HG03378 (cell line): ENCODE results near the gene DNAJC17.

Experiments used
- ATAC-seq: cut with Tn5 transposase; IDR thresholded peaks from one replicate; pipeline ENCODE4 v1.9.1; 2021; ENCODE audit warnings: mild to moderate bottlenecking, moderate library complexity; ENCODE audit not compliant: unreplicated experiment

The DNAJC17 gene, protein sequence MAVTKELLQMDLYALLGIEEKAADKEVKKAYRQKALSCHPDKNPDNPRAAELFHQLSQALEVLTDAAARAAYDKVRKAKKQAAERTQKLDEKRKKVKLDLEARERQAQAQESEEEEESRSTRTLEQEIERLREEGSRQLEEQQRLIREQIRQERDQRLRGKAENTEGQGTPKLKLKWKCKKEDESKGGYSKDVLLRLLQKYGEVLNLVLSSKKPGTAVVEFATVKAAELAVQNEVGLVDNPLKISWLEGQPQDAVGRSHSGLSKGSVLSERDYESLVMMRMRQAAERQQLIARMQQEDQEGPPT

DNA sequence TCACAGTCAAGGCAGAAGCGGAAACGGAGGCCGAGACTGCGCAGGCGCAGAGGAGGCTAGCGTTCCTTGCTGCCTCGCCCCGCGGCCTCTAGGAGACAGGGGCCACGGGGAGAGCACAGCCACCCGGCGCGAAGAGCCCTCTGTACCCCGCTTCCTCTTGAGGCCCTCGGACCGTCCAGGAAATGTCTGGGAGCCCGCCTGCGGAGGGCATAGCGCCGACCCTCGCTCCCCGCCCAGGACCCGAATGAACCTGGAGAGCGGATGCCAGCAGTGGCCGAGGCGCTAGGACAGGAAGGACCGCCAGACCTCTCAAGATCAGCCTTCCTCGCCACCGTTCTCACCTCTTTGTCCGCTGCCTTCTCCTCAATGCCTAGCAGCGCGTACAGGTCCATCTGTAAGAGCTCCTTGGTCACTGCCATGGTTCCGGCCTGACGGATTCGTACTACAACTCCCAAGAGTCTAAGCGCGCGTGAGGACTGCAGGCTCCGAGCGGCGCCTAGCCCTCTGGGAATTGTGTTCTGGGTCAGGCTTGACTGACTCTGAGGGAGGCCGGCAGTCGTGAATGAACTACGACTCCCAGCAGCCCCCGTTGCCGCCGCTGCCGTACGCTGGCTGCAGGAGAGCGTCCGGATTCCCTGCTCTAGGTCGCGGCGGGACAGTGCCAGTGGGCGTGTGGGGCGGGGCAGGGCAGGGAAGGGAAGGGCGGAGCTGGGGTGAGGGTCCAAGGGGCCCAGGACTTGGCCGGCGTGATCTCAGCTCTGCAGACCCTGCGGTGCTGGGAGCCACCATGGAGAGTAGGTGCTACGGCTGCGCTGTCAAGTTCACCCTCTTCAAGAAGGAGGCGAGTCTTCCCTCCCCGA lies at the start of gene DNAJC17, which contains the start of gene ZFYVE19:
Gene DNAJC17, minus strand, starts transcription at position 446 of the 860 bp plus-strand sequence. Its CDS starts 27 bp downstream, at position 419.
Gene ZFYVE19, plus strand, starts transcription at position 62 of the 860 bp plus-strand sequence. Its CDS starts 501 bp downstream, at position 563.
- ATAC-seq, result peak; percentile 93

DNA sequence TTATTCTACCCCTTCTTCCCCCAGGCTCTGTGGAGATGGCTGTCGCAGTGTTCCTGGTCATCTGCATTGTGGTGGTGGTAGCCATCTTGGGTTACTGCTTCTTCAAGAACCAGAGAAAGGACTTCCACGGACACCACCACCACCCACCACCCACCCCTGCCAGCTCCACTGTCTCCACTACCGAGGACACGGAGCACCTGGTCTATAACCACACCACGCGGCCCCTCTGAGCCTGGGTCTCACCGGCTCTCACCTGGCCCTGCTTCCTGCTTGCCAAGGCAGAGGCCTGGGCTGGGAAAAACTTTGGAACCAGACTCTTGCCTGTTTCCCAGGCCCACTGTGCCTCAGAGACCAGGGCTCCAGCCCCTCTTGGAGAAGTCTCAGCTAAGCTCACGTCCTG lies 49.5 kb upstream of the DNAJC17 start:
- no peak for ATAC-seq

DNA sequence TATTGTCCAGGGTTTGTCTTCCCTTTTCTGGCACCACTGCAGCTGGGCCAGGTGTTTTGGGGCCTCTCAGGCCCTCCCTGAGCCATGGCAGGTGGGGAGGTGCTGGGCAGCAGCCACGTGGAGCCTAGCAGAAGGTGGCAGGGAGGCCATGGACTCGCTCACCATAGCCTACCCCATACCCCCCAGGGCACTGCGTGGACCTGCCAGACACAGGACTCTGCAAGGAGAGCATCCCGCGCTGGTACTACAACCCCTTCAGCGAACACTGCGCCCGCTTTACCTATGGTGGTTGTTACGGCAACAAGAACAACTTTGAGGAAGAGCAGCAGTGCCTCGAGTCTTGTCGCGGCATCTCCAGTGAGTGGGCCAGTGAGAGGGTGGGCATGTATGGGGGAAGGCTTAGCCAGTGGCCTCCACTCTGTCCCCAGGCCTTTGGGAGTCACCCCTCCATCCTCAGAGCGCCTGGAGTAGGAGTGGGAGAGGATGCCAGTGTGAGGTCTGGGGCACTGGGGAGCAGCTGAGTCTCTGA lies 48.5 kb upstream of the DNAJC17 start:
- no peak for ATAC-seq

DNA sequence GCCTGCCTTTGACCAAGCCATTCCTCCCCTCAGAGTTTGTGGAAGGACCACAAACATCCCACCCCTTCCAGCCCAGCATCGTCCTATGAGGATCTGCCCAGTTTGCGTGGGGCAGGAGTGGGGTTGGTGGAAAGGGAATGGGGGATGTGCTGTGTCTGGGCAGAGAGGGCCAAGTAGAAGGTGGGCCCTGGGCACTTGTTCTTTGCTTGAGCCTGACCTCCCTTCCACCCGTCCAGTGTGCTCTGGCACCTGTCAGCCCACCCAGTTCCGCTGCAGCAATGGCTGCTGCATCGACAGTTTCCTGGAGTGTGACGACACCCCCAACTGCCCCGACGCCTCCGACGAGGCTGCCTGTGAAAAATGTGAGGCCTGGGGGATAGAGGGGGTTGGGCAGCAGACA lies 46.9 kb upstream of the DNAJC17 start:
- no peak for ATAC-seq

DNA sequence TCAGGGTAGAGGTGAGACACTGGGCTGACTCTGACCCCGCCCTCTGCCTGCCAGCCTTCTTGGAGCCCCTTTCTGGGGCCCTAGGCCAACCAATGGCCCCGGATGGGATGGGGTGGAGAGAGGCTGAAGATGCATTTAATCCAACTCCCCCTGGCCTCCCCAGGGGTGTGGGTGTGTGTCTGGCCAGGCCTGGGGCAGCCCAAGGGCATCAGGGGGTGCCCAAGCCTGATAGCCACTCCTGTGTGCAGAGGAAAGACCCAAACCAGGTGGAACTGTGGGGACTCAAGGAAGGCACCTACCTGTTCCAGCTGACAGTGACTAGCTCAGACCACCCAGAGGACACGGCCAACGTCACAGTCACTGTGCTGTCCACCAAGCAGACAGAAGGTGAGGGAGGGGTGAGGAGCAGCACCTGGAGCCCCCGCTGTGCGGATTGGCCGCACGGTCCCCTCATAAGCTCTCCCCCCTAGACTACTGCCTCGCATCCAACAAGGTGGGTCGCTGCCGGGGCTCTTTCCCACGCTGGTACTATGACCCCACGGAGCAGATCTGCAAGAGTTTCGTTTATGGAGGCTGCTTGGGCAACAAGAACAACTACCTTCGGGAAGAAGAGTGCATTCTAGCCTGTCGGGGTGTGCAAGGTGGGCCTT lies 46.1 kb upstream of the DNAJC17 start:
- ATAC-seq, result no peak

DNA sequence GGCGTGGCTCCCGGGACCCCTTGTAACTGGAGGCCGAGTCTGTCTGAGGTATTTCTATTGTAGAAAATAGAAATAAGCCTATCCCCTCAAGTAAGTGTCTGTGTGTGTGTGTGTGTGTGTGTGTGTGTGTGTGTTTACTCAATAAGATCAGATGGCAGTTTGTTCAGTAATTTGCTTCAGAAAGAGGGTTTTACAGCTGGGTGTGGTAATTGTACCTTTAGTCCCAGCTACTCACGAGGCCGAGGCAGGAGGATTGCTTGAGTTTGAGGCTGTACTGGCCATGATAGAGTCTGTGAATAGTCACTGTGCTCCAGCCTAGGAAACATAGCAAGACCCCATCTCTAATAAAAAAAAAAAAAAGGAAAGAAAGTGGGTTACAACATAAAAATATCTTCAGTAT lies 45.3 kb upstream of the DNAJC17 start:
- no peak for ATAC-seq

DNA sequence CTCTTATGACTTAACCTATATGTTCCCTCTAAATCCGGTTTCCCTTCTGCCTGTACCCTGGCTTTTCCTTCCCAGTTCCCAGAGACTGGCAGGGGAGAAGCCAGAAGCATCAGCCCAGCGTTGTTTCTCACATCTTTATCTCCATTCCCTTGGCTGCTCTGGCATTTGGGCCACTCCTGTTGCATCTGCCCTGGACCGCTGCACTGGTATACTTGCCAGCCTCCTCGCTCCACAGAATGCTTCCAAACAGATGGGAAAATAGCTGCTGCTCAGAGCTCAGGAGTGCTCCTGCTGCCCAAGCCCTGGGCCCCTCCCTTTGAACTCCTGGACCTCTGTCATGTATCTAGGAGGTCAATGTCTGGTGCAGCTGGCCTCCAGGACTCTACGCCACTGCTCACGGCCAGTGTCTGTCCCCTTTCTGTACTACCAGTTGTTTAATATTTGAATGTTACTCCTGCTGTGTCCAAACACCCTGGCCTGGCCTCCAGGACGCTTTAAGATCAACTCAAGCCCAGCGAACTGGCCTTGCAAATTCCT lies 43.4 kb upstream of the DNAJC17 start:
- ATAC-seq, result no peak

DNA sequence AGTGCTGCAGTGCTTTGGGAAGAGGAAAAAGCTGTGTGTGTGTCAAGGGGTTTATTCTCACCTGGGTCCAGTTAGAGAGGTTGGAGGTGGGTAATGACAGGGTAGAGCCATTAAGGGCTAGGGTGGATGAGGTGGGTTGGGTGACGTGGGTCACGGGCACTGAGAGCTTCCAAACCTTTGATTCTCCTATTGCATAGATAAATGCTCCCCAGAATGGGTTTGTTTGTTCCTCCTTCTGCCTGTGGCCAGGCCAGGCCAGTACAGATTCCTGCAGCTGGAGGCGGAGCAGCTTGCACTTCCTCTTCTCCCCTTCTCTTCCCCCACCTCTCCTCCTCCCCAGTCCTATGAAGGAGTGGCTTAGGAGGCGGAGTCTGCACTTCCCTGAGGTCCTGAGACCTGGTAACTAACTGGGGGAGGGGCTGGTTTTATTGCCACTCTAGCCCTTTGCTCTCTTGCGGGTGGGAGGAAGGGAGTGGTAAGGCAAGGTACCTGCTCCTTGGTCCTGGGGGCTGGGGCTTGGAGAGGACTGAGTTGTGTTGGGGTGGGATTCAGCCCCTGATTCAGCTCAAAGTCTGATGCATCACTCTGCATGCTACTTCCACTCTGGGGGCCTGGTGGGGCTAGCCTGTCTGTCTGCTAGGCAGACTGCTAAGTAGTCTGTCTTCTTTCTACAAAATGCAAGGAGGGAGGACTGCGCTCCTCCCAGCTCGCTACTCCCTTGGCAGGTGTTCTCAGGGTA lies 40.1 kb upstream of the DNAJC17 start:
- peak; percentile 51 for ATAC-seq

DNA sequence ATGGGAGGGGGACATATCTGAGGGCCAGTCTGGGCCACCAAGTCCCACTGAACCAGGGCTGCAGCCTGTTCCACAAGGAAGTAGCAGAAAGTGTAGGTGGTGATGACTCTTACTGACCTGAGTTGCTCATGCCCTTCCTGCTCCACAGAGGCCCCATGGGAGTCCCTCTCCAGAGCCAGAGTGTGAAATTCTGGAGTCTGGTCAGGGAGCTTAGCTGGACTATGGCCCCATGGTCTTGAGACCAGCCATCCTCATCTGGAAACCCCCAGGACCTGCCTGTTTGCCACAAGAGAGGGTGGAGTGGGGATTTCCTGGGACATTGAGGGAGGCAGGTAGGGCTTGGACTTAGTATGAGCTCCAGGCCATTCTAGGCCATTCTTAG lies 39.6 kb upstream of the DNAJC17 start:
- no peak for ATAC-seq

DNA sequence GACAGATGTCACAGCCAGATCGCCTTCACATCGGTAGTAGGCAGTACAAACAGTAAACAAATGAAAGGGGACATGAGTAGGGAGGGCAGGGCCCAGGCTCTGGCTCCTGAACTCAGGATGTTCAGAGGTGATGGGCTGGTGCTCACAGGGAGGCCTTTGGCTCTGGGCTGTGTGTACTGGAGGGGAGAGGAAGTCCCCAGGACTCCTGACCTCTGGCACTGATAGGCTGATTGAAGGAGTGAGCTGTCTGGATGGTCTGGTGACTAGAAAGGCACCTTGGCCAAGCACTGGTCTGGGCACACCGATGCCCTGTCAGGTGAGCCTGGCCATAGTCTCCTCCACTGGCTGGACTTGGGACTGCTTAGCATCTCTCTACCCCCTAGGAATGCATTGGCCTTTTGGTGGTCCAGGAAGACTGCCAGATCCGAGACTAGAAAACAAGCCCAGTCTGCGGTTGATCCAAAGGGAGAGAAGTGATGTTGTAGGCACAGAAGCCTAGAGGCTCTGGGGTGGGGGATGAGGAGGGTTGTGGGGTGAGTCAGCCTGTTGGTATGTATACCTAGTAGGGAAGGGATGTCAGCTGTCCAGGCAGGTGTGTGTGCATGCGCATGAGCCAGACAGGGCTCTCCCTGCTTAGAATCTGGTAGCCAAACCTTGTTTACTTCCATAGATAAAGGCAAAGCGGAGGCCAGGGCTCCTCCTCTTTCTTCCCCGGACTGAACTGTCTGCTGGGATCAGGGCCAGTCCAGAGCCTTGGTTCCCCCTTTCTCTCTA lies 38.4 kb upstream of the DNAJC17 start:
- ATAC-seq, result no peak

DNA sequence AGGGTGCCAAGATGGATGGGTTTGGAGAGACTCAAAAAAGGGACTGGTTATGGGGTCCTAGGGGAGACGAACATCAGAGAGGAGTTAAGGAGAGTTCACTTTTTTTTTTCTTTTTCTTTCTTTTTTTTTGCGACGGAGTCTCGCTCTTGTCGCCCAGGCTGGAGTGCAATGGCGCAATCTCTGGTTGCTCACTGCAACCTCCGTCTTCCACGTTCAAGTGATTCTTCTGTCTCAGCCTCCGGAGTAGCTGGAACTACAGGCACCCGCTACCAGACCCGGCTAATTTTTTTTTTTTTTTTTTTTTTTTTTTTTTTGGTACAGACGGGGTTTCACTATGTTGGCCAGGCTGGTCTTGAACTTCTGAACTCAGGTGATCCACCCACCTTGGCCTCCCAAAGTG lies 37.8 kb upstream of the DNAJC17 start:
- ATAC-seq, result no peak

DNA sequence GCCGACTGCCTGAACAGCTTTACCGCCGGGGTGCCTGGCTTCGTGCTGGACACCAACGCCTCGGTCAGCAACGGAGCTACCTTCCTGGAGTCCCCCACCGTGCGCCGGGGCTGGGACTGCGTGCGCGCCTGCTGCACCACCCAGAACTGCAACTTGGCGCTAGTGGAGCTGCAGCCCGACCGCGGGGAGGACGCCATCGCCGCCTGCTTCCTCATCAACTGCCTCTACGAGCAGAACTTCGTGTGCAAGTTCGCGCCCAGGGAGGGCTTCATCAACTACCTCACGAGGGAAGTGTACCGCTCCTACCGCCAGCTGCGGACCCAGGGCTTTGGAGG lies 37.4 kb upstream of the DNAJC17 start:
- no peak for ATAC-seq

DNA sequence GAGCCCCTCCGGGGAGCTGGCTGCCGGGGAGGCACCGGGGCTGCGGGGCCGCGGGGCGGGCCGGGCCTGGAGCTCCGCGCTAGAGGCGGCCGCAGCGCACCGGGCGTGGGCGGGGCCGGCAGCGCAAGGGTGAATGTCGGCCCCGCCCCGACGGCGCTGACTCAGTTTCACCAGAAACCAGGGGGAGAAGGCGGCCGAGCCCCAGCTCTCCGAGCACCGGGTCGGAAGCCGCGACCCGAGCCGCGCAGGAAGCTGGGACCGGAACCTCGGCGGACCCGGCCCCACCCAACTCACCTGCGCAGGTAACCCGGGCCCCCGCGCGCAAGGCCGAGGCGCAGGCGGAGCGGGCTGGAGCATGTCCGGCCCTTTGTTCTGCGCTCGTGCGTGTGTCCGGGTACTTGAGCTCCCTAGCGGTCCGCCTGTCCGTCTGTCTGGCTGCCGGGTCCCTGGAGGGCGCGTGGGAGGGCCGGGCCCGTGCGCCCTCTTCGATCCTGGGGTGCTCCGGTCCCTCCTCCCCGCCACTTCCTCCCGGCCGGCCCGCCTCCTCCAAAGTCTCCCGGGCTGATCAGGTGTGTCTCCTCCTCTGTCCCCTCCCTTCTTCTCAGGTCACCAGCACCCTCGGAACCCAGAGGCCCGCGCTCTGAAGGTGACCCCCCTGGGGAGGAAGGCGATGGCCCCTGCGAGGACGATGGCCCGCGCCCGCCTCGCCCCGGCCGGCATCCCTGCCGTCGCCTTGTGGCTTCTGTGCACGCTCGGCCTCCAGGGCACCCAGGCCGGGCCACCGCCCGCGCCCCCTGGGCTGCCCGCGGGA lies 36.8 kb upstream of the DNAJC17 start, which contains the start of gene SPINT1:
Gene SPINT1, plus strand, starts transcription at position 164 of the 811 bp plus-strand sequence. Its CDS starts 507 bp downstream, at position 671.
- ATAC-seq, result no peak

DNA sequence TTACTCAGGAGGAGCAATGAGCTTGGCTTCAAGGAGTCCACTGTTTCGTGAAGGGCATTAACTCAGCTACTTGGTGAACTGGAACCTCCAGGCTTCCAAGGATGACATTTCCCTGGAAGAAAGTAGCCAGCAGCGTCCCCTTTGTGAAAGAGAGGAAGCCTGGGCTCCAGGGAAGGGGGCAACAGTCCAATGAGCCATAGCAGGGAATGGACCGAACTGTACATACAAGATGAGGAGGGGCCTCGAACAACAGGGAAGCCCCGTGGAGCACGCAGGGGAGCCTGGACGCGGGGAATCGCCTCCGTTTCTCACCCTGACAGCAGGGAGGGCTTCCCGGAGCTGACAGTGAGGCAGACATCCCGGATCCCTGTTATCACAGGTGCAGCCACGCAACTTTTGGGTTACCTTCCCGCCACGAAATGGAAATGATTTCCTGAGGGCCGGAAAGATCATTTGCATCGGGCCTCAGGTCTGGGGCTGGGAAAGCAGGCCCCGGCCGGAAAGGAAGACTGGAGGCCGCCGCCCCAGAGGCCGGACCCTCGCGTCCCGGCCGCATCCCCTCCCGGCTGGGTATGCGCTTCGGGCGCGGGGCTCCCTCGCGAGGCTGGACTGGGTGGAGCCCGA lies 36.1 kb upstream of the DNAJC17 start:
- ATAC-seq, result no peak

DNA sequence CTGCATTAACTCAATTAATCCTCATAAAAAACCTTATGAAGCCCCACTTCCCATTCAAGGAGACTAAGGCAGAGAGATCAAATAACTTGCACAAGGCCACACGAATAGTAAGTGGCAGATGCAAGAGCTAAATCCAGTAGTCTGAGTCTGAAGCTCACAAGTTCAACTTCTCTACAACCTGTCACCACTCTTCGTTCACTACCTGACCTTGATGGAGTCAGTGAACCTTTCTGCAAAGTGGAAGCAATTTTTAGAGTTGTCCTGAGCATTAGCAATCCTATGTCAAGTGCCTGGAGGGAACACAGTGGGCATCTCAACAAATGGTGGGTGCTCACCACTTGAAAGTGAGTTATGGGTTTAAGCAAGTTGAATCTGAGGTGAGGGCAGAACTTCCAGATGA lies 34.5 kb upstream of the DNAJC17 start:
- ATAC-seq, result no peak

DNA sequence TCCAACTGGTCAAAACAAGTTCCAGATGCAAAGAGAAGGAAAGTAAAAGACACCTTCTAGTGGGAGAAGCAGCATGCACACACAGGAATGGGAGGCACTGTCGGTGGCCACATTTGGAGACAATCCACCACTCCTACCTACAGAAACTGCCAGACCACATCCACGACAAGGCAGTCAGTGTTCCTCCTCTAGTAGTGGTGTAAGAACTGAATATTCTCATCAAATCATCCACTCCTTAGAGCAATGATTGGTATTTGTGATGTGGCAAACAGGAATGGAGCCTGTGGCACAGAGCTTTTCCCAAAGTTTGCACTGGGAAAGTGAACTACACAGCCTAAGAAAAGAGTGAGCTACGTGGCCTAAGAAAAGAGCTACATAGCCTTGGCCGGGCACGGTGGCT lies 31.5 kb upstream of the DNAJC17 start:
- ATAC-seq, result no peak

DNA sequence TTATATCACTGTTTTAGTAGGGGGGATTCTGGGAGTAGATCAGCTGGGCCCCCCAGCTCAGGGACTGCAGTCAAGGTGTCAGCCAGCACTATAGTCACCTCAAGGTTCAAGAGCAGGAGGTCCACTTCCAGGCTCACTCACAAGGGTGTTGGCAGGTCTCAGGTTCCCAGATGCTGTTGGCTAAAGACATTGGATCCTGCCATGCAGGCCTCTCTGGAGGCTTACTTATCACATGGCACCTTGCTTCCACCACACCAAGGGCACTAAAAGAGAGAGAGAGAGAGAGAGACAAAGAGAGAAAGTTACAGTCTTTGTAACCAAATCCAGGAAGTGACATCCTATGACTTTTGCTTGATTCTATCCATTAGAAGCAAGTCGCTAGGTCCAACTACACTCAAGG lies 28.7 kb upstream of the DNAJC17 start:
- ATAC-seq, result no peak

DNA sequence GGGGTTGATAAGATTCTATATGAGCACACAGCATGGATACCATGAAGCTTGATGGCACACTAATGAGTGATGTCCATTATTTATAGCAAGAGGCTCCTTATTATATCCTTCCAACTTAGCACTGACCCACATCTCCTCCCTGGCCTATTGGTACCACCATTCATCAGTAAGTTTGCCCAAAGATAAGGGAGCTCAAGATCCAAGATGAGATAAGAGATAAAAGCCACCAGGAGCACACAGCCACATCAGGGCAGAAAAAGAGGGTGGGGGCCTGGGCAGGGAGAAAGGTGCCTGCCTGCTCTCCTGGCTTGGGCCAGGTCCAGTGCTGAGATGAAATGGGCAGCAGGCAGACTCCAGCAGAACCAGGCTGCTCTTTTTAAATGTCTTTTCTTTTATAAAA lies 25.6 kb upstream of the DNAJC17 start:
- no peak for ATAC-seq
